HG03097 (cell line): Measurements from ENCODE around the gene ZBTB16.

Experiments
- ATAC-seq: cut with Tn5 transposase; IDR thresholded peaks from one replicate; pipeline ENCODE4 v1.9.1; 2021; ENCODE audit not compliant: unreplicated experiment, low FRiP score

The ZBTB16 gene

DNA sequence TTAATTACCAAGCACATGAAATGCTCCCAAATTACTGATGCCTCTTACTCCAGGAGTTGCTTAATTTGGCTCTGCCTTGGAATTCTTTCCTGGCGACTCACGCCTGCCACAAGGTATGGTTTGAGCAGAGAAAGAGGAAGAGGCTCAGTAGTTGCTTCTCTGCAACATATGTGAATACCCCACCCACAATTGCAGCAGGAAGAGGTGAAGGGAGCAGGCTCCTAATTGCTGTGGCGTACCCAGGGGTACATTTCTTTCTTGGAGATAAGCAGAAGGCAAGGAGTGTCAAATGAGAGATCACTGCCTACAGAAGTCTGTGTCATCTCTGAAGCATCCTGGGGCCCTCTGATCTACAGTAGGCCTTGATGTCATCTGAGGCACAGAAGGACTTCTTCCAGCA, 226.1 kb downstream of the ZBTB16 start:
- no peak for ATAC-seq

DNA sequence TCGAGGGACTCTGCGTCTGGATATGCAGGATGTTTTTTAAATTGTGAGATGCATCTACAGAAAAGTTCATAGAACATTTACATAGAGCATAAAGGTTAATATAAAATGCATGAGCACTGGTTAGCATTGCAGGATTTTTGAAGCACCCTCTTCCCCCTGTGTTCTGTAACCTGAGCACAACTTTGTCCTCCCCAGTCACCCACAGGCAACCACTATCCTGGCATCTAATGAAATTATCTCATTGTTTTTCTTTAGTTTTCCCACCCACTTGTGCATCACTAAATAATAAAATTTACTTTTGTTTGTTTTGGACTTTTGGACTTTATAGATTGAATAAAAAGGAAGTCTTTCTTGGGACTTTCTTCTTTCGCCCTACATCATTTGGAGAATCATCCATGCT, 226.7 kb downstream of the ZBTB16 start:
- no peak for ATAC-seq

GRCh38 chr11:114287154-114287553, 227.6 kb downstream of the ZBTB16 start:
- no peak for ATAC-seq

- ATAC-seq: no peak
These were observed 228.6 kb downstream of the ZBTB16 start for GRCh38 chr11:114288136-114288535.

DNA sequence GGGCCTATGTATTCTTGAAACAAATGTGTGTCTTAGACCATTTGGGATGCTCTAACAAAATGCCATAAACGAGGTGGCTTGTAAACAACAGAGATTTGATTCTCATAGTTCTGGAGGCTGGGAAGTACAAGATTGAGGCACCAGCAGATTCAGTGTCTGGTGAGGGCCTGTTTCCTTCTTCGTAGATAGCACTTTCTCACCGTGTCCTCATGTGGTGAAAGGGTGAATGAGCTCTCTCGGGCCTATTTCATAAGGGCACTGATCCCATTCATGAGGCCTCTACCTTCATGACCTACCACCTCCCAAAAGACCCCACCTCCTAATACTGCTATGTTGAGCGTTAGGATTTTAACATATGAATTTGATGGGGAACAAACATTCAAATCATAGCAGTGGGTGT, 230.3 kb downstream of the ZBTB16 start:
- no peak for ATAC-seq

DNA sequence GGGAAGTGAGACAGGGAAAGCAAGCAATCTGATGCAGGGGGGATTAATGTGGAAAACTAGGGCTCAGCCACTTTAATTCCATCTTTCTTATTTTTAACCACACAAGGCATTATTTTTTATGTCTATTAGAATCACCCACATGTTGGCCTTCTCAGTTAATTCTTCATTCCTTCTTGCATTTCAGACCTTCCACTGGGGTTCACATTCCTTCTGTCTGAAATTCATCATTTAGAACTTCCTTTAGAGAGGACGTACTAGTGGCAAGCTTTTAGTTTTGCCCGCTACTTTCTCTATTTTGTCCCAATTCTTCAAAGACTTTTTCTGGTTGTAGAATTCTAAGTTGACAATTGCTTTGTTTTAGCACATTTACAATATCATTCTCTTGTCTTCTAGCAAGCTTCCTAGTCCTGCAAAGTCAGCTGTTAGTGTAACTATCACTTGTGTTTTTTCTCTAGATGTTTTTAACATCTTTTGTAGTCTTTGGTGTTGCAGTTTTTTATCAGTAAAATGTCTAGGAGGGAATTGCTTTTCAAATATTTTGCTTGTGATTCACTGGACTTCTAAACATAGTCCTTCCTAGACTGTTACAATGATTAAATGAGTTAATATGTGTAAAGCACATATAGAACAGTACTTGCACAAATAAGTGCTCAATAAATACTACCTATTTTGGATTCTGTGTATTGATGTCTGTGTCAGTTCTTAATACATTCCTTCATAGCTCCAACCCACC, 231.2 kb downstream of the ZBTB16 start:
- no peak for ATAC-seq

- no peak for ATAC-seq
These were observed 231.9 kb downstream of the ZBTB16 start for GRCh38 chr11:114291381-114291780.

DNA sequence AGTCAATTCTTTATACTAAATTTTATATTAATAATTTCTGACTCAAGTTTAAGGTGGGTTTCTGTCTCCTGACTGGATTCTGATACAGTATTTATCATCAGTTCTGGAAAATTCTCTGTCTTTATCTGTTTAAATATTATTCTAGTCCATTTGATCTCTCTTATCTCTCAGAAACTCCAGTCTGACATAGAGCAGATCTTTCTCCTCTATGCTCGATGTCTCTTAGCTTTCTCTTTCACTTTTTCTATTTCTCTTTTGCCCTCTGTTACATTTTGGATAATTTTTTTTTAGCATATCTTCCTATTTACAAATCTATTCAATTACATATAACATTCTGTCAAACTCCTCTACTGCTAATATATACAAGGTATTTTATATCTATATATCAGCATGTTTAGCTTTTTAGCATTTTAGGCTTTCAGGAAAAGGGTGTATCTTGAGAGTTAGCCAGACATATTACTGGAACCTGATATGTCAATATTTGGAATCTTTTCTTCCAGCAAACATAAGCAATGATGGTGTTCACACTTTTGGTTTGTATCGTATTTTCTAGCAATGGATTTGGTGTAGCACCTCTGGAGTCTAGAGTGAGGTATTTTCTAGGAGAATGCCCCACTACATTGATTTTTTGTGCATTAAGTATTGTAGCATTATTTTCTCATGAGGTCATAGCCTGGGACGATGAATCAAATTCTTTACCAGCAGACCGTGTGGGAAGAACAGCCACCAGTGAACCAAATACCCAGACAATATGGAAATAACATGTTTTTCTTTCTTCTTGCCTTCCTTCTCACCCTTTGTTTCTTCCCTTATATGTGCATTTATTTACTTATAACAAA, 232.6 kb downstream of the ZBTB16 start:
- no peak for ATAC-seq

DNA sequence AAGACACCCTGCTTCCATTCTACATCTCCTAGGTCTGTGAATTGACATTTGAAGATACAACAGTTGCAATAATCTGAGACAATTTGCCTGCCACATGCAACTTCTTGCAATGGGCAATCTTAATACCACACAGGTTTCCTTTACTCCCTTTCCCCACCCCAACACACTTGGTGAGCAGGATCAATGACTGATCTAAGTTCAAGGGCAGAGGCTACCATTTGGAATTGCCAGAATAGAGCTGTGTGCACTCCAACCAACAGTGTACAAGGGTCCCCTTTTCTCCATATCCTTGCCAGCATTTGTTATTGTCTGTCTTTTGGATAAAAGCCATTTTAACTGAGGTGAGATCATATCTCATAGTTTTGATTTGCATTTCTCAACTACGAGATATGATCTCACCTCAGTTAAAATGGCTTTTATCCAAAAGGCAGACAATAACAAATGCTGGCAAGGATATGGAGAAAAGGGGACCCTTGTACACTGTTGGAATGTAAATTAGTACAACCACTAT, 233.7 kb downstream of the ZBTB16 start:
- ATAC-seq: no peak

DNA sequence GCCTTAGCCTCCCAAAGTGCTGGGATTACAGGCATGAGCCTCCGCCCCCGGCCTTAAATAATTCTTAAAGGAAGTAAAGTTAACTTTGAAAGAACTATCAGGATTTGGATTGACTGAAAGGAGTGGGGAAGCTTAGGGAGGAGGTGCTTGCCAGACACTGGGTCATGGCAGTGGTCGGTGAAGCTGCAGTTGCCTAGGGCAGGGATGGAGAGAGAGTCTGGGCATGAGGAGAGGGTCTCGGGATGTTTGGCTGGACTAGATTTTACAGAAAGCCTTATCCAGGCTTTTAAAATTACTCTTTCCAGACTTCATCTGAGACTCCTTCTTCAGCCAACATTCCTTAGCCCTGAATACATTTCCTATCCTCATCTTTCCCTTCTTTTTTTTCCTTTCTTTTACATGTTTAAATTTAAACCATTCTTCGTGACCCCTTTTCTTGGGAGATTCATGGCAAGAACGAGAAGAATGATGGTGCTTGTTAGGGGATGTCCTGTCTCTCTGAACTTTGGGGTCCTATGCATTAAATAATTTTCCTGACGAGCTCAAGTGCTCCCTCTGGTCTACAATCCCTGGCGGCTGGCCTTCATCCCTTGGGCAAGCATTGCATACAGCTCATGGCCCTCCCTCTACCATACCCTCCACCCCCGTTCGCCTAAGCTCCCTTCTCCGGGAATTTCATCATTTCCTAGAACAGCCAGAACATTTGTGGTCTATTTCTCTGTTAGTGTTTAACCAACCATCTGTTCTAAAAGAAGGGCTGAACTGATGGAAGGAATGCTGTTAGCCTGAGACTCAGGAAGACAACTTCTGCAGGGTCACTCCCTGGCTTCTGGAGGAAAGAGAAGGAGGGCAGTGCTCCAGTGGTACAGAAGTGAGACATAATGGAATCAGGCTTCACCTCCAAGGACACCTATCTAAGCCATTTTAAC, 236.4 kb downstream of the ZBTB16 start, which contains the start of gene NNMT:
NNMT (plus strand) TSS at position 724 of the 929 bp plus-strand sequence; CDS start at position 882, 158 bp downstream.
- no peak for ATAC-seq

GRCh38 chr11:114296605-114297372, 237.3 kb downstream of the ZBTB16 start:
- ATAC-seq: no peak

DNA sequence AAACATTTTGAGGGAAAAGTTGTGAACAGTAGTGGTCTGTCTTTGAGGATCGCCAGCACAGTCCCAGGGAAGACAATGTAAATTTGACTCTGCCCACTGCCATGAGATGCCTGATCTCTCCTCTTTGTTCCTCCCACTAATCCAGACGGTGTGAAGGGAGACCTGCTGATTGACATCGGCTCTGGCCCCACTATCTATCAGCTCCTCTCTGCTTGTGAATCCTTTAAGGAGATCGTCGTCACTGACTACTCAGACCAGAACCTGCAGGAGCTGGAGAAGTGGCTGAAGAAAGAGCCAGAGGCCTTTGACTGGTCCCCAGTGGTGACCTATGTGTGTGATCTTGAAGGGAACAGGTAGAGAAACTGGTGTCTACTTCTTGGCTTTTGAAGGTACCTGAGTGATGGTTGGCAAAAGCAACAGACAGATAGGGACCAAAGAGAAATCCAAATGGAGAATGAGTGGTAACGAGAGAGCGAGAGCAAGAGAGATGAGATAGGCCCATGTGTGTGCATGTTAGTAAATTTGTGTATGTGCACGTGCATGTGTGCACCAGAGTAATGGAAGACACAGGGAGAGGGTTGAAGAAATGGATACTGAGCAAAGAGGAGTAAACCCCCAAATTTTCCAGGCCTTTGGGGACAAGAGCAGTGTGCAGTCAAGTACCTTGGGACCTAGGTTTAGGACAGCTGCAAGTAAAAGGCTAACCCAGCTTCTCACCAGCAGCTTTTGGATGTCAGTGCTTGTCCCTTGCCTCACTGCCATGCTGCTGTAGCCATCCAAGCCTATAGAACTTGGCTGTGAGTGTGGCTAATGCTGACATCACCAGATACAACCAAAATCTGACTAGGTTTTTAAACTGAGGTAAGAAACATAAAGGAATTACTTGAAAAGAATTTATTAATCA, 238.5 kb downstream of the ZBTB16 start:
- no peak for ATAC-seq

GRCh38 chr11:114298710-114299109, 239.2 kb downstream of the ZBTB16 start:
- ATAC-seq: no peak
